GM18526 (cell line): ENCODE measurements around the gene NRG2.

Experiments used
- POLR2A ChIP-seq: IDR thresholded peaks from 3 replicates; pipeline ENCODE4 v1.6.1; 2011; ENCODE audit not compliant: insufficient read length; ENCODE audit errors: extremely low read depth

NRG2 gene

DNA sequence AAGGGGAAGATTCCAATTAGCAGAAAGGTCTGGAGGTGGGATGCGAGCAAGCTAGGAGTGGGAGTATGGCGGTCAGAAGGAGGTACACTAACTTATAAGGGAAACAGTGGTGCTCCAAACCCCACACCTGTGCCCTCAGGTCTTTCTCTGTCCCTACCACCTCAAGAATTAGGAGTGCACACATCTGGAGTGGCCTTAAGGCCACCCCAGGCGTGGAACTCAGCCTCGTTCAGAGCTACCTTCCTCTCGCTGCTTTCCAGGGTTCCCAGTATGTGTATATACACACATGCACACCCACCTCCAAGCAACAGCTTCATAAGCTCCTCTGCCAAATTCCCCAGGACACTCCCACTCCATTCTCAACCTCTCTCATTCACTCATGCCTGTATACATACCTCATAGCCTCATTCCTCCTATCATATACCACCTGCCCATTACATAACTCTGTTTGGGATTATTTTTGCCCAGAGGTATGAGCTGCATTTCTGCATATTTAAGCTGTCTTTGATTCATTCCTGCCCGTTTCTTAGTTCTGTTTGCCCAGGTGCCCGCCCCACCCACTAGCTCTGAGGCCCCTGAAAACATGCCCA lies 128.8 kb downstream of the NRG2 start:
- TF ChIP-seq POLR2A: no peak

- no peak for TF ChIP-seq POLR2A
Observed at GRCh38 chr5:139912804-139913203, 130.3 kb downstream of the NRG2 start.

DNA sequence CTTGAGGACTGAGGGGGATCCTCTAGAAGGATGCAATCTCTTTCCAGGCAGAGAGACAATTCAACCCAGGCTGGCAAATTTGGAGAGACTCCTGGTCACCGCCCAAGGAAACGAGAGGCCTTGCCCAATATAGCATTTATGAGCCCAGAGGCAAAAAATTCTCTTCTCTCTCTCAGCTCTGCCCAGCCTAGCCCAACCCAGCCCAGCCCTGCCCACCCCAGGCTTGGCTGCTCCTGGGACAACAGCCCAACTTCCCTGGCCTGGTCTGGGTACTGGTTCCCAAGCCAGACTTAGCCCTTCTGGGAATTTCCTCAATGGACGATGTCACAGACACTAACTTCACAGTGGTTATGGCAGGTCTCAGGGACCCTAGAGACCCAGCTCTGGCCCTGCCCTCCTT lies 130.9 kb downstream of the NRG2 start:
- TF ChIP-seq POLR2A: no peak

GRCh38 chr5:139911425-139912120 lies 131.5 kb downstream of the NRG2 start:
- no peak for TF ChIP-seq POLR2A

DNA sequence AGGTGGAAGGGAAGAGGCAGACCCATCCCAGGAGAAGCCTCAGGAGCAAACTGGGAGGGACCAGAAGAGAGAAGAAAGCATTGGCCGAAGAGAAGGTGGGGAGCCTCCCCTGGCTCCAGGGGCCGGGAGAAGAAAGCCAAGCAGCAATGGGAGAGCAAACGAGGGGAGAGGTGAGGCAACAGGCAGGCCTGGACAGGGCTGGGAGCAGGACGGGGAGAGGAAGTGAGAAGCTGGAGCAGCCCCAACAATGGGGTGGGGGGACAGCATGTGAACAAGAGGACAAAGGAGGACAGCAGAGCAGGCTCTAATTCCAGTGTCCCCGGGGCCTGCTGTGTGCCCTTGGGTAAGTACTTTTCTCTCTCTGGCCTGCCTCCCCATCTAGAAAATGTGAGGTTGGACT lies 132.2 kb downstream of the NRG2 start:
- no peak for TF ChIP-seq POLR2A

DNA sequence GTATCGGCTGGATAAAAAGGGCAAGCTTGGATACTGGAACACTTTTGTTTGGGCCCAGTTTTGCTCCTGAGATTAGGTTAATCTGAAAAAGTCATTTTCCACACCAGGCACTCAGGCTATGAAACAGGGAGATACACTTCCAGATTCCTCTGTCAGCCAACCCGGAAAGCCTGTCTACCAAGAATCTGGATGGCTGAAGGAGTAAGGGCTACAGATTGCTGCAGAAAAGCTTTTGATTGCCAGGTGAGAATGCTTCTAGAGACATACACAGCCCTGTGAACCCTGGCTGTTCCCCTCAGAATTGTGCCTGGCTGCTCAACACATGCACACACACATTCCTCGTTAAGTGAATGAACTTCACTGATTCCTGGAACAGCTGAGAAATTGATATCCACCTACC lies 133.1 kb downstream of the NRG2 start:
- TF ChIP-seq POLR2A: no peak

DNA sequence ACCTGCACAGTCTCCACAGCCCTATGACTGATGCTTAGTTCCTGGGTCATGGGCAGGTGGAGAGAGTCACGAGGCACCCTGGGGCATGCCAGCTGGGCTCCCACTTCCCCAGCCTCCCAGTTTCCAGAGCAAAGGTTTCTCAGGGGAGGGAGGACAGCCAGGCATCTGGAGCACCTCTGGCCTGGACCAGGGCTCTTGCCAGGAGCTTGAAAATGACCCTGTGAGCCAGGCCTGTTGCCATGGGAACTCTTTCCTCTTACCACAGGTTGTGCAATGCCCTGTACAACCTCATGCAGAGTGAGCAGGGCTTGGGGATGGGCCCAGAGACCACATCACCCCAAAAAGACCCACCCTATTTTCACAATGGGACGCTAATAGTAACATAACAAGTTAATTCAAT lies 134.3 kb downstream of the NRG2 start:
- TF ChIP-seq POLR2A: no peak

DNA sequence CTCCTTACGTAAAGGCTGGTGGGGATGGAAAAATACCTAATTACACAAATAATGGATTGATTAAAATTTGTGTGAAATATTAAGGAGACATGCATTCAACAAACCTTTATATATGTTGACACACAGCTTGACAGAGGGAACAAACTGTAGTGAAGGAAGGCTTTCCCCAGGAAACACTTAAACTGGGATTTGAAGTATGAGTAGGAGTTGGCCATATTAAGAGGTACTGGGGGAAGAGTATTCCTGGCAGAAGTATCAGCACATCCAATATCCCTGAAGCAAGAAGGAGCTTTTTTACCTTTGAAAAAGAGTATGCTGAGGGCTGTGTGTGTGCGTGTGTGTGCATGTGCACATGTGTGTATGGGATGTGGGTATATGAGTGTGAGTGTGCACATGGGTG lies 136.4 kb downstream of the NRG2 start:
- TF ChIP-seq POLR2A: no peak

DNA sequence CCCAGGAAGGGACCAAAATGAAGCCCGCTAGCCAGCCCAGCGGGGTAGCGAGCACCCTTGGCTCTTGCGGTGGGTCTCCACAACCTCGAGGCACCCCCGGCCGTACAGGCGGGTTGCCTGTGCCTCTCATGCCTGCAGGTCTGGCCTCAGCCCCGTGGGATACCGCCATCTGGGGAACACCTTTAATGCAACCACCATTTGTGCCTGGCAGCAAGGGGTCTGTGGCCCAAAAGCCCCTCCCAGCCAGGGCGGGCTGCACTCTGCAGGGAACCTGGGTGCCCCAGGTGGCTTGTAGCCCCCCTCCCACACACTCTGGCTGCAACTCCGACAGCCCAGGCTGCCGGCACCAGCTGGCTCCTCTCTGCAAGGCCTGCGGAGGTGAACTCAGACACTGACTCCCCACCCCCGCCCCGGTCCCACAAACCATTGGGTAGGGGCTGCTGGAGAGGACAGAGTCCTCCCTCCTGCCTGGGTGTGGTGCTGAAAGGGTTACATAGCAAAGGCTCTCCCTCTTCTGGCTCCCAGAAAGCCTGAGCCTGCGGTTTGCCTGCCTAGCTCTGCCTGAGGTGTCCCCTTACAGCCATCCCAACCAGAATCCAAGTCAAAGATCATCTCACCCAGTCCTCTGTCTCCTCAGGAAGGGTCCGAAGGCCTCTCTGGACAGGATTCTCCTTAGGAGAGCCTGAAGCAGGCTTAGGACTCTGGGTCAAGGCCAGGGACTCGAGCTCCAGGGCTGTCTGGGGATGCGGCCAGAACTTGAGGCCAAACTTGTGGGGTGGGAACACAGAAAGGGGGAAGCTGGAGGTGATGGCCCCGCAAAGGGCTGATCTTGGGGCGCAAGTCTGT lies 138.1 kb downstream of the NRG2 start:
- no peak for TF ChIP-seq POLR2A

GRCh38 chr5:139904566-139904815 lies 138.6 kb downstream of the NRG2 start:
- no peak for TF ChIP-seq POLR2A

DNA sequence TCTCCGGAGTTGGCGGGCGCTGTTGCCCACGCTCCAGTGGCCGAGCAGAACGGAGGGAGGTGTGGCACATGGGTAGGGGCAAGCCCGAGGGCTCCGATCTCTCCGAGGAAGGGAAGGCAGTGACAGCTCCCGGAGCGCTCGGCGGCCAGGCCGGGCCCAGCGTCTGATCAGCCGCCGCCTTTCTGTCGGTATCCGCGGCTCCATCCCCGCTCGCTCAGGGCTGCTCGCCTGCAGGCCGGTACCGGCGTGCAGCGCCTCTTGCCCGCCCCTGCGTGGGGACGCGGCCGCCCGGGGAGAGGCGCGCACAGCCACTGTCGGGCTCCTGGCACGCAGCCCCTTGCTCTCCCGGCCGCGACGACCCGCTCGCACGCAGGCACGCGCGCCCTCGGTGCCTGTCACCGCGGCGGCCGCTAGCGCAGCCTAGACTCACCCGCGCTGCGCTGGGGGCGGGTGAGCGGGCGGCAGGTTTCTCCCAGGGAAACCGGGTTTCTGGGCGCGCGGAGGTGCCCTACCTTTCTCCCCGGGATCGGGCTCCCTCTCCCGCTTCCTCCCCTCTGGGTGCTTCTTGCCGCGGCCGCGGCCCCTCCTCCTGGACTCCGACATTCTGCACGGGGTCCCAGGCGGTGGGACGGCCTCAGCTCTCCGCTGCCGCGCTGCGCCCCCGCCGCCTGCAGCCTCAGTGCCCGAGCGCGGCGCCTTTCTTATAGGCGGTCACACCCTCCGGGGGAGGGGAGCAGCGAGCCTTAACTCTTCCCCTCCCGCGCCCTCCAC lies 139.1 kb downstream of the NRG2 start:
- TF ChIP-seq POLR2A: no peak

GRCh38 chr5:139903450-139903794 lies 139.7 kb downstream of the NRG2 start:
- TF ChIP-seq POLR2A: no peak

DNA sequence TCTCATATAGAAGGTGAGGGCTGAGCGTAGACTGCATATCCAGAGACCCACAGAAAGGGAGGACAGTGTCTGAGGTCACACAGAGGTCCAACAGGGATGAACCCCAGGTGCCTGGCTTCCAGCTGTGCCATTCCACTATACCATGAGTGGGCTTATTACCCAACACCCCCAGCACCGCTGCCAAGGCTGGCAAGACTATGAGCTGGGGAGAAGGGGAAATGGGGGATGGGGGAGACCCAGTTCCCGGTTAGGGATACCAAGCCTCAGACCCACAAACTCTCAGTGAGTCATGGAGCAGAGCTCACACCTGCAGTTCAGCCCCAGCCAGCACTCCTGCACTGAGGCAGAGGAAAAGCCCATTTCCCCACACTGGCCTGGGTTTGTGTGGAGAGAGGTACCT lies 141.1 kb downstream of the NRG2 start:
- TF ChIP-seq POLR2A: no peak

DNA sequence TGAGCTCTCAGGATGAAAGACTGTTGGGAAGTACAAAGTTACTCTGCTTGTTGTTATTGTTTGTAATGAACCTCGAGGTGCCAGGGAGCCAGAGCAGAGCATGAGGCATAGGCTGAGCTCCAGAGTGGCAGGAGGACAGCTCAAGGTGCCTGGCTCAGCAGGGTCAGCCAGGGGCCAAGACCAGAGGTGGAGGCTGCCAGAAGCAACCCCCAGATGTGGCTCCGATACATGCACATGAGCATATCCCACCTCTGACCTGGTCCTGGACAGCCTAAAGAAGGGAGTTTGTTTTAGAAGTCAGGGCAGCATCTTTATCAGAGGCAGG lies 141.9 kb downstream of the NRG2 start:
- TF ChIP-seq POLR2A: no peak

DNA sequence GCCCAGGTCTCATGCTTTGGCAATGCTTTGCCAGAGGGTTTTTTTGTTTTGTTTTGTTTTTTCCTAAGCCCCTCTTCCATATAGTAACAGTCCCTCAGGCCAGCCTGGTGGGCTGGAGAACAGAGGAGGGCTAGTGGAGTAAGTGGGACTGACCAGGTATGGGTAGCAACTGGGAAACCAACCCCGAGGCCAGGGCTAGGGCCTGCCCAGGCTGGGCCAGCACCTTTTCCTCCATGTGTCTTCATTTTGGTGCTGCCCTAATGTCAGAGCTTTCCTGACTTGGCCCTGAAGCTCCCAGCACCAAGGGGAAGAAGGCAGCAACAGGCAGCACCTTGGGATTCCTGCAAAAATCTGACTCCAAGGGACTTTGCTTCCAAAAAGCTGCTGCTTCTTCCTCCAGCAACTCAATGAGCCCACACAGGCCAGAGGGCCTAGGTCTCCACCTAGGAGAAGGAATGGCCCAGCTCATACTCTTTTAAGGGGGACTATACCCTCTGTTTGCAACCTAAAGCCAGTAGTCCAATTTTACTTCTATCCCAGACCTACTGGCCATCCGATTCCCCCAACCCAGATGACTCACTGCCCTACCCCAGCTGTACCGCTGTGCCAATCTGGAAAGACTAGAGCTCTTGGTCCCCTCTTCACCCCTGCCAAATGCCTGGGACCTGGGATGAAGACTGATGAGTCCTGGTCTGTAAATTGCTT lies 142.4 kb downstream of the NRG2 start:
- TF ChIP-seq POLR2A: no peak
